Activated naive CD8-positive, alpha-beta T cell treated with anti-CD3 and anti-CD28 coated beads for 36 hours (primary cell): Measurements from ENCODE around the gene LIMS2. TPM values are rescaled to one million over a fixed set of nuclear protein-coding genes. Genes with fewer than 3 reads are reported as not detected.

ENCODE experiments used
- DNase-seq: peaks from one replicate; pipeline ENCODE4 v3.0.0; 2021
- H3K27ac Mint-ChIP-seq: one replicate; pipeline ENCODE4 v1.8.0; 2022; ENCODE audit warnings: mild to moderate bottlenecking, moderate library complexity, mixed read lengths
- H3K27me3 Mint-ChIP-seq: one replicate; pipeline ENCODE4 v1.8.0; 2022; ENCODE audit warnings: mild to moderate bottlenecking, mixed read lengths
- H3K36me3 Mint-ChIP-seq: one replicate; pipeline ENCODE4 v1.8.0; 2021; ENCODE audit warnings: mild to moderate bottlenecking, mixed read lengths
- H3K4me1 Mint-ChIP-seq: one replicate; pipeline ENCODE4 v1.8.0; 2021; ENCODE audit warnings: mixed read lengths
- H3K4me3 Mint-ChIP-seq: one replicate; pipeline ENCODE4 v1.8.0; 2022; ENCODE audit warnings: mild to moderate bottlenecking, moderate library complexity, mixed read lengths
- H3K9me3 Mint-ChIP-seq: one replicate; pipeline ENCODE4 v1.8.0; 2022; ENCODE audit warnings: mixed read lengths
- total RNA-seq, 2 experiments: library from RNA; stranded (reverse); gene quantifications; one replicate each; pipeline ENCODE4 v1.2.3, GENCODE V29; 2021

Gene LIMS2
- total RNA-seq, 2 experiments from 2014 or later = 14.6 to 15.8 TPM

DNA sequence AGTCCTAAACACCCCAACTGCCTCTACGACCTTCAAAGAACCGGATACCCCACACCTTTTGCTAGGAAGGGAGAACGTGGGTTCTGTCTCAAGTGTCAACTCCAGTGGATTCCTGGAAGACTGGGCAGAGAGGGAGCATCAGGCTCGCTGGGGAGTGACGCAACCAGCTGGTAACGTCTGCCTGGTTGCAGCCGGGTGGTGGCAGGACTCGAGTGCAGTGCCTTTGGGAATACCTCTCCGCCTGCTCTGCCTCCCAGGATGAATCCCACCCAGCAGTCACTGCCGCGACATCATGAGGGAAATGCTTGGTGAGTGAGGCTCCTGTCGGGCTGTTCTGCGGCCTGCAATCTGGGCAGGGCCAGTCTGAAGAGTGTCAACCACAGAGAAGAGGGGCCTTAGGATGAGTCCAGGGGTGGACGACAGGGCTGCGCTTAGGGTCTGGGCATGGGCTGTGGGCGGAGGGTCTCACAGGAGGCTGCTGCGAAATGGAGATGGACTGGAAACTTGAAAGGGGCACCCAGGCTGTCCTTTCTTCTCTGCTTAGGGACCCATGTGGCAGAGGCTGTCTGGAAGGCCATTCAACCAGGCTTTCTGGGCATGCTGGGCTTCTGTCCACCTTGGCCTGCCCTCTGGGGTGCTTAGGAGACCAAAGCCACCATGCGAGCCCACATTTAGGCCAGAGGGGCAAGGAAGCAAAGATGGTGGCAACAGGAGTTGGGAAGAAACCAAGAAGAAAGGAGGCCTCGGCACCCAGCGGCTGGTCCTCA, 16.5 kb downstream of the LIMS2 start:
- Mint-ChIP-seq H3K4me3 (no peak overlapping the region), H3K36me3 (no peaks in the 10 kb centered on the region), H3K27me3 (peaks cover 28% of the 10 kb centered on the region), H3K9me3 (no peaks in the 10 kb centered on the region), H3K27ac (no peak overlapping the region), H3K4me1 (peaks cover 3% of the 10 kb centered on the region)
- DNase-seq = no peak

DNA sequence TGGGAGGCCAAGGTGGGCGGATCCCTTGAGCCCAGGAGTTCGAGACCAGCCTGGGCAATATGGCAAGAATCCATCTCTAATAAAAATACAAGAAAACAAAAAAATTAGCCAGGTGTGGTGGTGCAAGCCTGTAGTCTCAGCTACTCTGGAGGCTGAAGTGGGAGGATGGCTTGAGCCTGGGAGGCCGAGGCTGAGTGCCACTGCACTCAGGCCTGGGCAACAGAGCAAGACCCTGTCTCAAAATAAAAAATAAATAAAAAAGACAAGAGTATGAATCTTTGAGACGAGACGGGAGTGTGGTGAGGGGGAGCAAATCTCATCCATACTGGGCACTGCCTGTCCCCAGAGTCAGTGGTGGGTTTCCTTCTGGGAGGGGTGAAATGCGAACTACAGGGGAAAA, 17.2 kb downstream of the LIMS2 start:
- DNase-seq = no peak
- no peak overlapping the region for H3K27ac Mint-ChIP-seq
- H3K36me3 Mint-ChIP-seq = no peaks in the 10 kb centered on the region
- no peak overlapping the region for H3K4me3 Mint-ChIP-seq
- peaks cover 21% of the 10 kb centered on the region for H3K27me3 Mint-ChIP-seq
- no peaks in the 10 kb centered on the region for H3K4me1 Mint-ChIP-seq
- H3K9me3 Mint-ChIP-seq = no peaks in the 10 kb centered on the region

DNA sequence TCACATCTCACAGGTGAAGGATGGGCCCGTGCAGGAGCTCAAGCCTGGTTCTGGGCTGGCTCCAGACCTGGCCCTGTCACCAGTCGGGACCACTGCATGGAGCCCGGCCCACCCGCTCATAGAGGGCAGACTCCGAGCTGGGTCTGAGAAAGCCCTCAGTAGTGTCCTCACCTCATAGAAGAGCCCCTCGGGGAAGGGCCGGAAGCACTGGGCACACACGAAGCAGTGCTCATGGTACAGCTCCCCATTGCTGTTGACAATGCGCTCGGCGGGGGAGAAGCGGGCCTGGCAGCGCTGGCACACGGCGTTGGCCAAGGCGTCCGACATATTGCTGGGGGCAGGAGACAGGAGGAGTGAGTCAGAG, 18.1 kb downstream of the LIMS2 start:
- Mint-ChIP-seq H3K36me3 (no peaks in the 10 kb centered on the region), H3K27me3 (peaks cover 14% of the 10 kb centered on the region), H3K4me3 (no peak overlapping the region), H3K4me1 (no peaks in the 10 kb centered on the region), H3K9me3 (no peaks in the 10 kb centered on the region), H3K27ac (no peak overlapping the region)
- no peak for DNase-seq

DNA sequence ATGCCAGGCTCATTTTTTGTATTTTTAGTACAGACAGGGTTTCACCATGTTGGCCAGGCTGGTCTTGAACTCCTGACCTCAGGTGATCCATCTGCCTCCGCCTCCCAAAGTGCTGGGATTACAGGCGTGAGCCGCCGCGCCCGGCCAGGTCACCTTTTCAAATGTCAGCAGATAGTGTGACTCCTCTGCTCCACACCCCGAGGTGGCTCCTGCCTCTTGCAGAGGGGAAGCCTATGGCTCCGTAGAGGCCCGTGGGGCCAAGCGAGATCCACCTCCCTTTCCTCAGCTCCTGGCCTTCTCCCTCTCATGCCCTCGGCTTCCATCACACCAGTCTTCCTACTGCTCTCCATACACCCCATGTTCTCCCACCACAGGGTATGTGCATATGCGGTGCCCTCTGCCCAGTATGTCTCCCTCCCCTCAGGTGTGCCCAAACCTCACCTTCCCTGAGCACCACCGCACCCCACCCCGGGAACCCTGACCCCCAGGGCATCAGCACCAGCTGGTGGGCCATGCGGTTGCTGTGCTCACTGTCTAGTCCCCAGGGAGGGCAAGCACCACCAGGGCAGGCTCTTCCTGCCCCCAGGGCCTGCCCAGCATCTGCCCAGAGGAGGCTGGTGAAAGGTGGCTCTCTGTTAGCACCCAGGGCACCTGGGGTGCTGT, 18.6 kb downstream of the LIMS2 start:
- Mint-ChIP-seq H3K36me3 (no peaks in the 10 kb centered on the region), H3K9me3 (no peaks in the 10 kb centered on the region), H3K4me1 (no peaks in the 10 kb centered on the region), H3K27me3 (peaks cover 11% of the 10 kb centered on the region), H3K27ac (no peak overlapping the region), H3K4me3 (no peak overlapping the region)
- no peak for DNase-seq

DNA sequence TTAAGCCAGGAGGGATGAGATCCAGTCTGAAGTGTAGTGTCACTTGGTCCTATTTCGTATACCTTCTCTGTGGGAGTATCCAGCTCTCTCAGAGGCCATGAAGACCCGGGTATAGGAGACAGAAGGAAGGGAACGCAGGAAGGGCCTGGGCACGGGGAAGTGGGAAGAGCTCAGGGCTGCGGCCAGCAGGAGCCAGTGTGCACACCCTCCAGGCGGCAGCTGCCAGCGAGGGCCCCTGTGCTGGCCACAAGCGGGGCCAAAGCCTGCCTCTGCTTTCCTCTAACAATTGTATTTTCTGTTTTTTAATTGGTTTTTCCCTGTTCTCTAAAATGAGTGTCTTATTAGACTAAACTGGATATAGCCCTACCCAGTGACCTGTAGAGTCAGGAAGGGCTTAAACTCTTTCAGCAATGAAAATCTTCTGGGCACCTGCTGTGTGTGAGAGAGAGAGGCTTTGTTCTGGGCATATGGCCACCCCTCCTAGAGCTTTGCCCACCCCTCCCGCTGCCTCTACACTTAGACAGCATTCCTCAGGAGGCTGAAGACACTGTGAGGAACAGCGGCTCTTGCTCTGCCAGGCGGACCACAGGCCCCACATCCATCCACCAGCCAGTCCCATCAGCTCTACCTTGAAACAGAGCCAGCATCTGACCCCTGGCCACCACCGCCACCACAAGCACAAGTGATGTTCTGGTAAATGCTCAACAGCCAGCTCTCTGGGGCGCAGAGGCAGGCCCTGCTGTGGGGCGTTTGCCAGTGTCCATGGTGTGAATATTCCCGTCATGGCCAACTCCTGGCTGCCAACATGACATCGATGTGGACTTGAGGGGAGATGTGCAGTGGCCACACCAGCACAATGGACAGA, 19.9 kb downstream of the LIMS2 start:
- H3K36me3 Mint-ChIP-seq = no peaks in the 10 kb centered on the region
- H3K27me3 Mint-ChIP-seq = peaks cover 6% of the 10 kb centered on the region
- no peak for DNase-seq
- no peaks in the 10 kb centered on the region for H3K4me1 Mint-ChIP-seq
- no peak overlapping the region for H3K4me3 Mint-ChIP-seq
- H3K27ac Mint-ChIP-seq = no peak overlapping the region
- H3K9me3 Mint-ChIP-seq = no peaks in the 10 kb centered on the region

DNA sequence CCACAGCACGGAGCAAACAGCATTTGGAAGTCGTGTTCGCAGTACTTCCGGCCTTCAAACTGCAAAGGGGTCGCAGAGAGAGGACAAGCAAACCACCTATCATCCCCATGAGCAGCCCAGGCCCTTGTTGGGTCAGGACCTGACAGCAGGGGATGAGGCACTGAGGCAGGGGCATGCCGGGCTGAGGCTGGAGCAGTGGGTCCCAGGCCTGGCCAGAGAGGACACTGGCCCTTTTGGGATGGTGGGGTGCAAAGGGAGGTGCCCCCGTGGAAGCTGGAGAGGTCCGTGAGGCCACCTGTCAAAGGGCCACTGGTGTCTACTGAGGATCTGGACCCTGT, 20.5 kb downstream of the LIMS2 start:
- no peaks in the 10 kb centered on the region for H3K9me3 Mint-ChIP-seq
- no peaks in the 10 kb centered on the region for H3K36me3 Mint-ChIP-seq
- no peak overlapping the region for H3K4me3 Mint-ChIP-seq
- peaks cover 1% of the 10 kb centered on the region for H3K27me3 Mint-ChIP-seq
- H3K27ac Mint-ChIP-seq = no peak overlapping the region
- no peak for DNase-seq
- peaks cover 1% of the 10 kb centered on the region for H3K4me1 Mint-ChIP-seq

DNA sequence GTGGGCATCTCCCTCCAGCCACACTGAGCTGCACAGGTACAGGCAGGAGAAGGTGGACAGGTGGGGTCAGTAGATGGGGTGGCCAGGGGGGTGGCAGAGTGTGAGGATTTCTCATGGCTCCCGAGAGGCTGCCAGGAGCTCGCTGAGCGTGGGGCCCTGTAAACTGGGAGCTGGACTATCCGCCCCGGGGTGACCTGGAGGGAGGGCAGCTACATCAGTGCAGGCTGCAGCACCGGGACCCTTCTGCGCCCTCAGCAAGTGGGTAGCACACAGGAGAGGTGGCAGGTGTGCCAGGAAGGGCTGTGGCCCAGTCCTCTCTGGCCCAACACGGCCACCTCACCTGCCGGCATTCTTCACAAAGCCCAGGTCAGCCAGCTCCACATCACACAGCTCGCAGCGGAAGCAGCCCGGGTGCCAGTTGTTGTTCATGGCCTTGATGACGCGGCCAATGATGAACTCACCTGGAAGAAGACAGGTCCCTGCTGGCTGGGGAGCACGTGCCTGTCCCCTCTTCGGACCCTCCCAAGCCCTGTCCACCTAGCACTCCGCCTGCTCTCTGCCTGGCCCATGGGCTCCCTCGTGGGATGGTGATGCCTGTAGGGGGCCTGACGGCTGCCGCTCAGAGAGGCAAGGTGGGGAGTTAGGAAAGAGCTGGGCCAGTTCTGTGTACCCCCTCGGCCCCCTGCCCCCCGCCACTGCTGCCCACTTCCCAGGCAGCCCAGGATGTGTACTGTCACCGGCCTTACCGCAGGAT, 21.1 kb downstream of the LIMS2 start:
- DNase-seq = no peak
- Mint-ChIP-seq H3K4me3 (no peak overlapping the region), H3K27me3 (no peaks in the 10 kb centered on the region), H3K9me3 (no peaks in the 10 kb centered on the region), H3K27ac (no peak overlapping the region), H3K36me3 (no peaks in the 10 kb centered on the region), H3K4me1 (peaks cover 5% of the 10 kb centered on the region)

DNA sequence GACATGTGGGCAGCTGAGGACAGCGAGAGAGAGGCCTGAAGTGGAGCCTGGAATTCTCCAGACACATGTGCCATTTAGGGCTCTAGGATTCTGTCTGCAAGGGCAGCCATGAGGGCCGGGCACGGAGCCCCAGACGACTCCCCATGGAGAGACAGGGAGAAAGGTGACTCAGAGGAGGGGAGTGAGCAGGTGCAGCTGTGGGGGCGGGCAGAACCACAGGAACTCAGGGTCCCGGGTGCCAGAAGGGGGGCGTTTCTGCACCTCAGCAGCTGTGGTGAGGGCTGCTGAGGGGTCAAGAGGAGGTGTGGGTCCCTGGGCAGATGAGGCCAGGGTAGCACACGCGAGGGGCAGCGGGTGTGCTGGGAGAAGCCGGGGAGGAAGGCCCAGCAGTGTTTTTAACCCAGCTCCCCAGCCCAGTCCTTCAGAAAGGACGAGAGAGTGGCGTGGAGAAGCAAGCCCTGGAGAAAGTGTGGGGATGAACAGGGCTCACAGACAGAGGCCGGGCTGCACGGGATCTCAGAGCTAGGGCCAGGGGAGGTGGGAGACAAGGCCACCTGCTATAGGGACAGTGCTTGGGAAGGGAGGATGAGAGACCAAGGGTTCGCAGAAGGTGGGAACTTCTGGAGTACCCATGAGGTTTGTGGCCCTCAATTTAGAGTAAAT, 21.8 kb downstream of the LIMS2 start:
- no peak overlapping the region for H3K4me3 Mint-ChIP-seq
- H3K27me3 Mint-ChIP-seq = no peaks in the 10 kb centered on the region
- DNase-seq = no peak
- peaks cover 5% of the 10 kb centered on the region for H3K4me1 Mint-ChIP-seq
- H3K36me3 Mint-ChIP-seq = no peaks in the 10 kb centered on the region
- peak overlapping the region; percentile 14 for H3K27ac Mint-ChIP-seq
- no peaks in the 10 kb centered on the region for H3K9me3 Mint-ChIP-seq

DNA sequence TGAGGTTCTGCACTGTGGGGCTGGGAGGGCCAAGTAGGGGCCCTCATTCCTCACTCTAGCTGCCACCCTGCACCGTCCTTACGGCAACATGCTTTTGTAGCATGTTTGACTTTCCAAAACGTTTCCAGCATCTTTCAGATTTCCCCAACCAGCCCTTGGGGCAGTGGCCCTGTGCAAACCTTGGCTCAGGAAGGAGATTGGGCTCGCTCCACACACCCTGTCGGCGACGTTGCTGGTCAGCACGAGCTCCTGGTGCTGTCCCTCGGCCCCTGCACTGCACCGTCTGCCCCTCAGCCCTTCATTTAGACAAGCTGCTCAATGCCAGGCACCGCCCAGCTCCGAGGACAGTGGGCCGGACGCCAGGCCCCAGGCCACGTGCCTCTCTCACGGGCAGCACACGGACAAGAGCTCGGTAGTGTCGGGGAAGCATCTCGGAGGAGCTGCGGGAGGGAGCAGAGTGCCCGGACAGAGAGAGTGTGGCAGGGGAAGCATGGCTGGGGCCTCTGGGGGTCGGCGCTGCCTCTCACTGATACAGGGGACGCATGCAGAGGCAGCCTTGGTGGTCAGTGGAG, 22.5 kb downstream of the LIMS2 start:
- Mint-ChIP-seq H3K4me1 (peaks cover 7% of the 10 kb centered on the region), H3K27me3 (no peaks in the 10 kb centered on the region), H3K4me3 (no peak overlapping the region), H3K9me3 (no peaks in the 10 kb centered on the region), H3K27ac (no peak overlapping the region), H3K36me3 (no peaks in the 10 kb centered on the region)
- no peak for DNase-seq

DNA sequence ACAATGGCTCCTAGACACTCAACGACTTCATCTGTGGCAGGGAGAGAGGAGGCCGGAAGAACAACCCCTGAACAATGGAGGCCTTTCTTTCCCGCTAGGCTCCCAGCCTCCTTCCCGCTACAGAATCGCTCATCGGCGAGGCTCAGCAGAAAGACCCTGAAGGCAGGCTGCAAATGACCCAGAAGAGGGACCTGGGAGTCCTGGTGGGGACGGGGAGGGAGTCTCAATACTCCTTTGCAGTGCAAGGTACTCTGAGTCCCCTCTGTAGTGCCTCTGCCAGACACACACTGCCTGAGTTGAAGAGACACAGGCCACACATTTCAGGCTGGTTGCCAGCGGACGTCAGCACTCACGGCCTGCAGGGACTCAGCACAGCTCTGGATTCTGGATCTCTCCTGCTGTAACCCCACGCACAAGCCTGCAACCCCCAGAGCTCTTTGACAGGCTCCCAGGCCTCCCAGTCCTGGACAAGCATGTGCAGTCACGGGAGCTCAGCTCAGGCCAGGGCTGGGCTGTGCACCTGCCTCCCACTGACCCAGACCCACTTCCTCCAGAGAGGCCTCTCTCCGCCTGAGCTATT, 23.3 kb downstream of the LIMS2 start:
- no peaks in the 10 kb centered on the region for H3K27me3 Mint-ChIP-seq
- no peak overlapping the region for H3K27ac Mint-ChIP-seq
- DNase-seq = no peak
- H3K9me3 Mint-ChIP-seq = no peaks in the 10 kb centered on the region
- H3K4me1 Mint-ChIP-seq = peaks cover 11% of the 10 kb centered on the region
- no peak overlapping the region for H3K4me3 Mint-ChIP-seq
- H3K36me3 Mint-ChIP-seq = no peaks in the 10 kb centered on the region

DNA sequence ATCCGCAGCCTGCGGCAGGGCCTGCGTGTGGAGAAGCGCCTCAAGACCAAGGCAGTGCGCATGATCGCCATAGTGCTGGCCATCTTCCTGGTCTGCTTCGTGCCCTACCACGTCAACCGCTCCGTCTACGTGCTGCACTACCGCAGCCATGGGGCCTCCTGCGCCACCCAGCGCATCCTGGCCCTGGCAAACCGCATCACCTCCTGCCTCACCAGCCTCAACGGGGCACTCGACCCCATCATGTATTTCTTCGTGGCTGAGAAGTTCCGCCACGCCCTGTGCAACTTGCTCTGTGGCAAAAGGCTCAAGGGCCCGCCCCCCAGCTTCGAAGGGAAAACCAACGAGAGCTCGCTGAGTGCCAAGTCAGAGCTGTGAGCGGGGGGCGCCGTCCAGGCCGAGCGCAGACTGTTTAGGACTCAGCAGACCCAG, 23.9 kb downstream of the LIMS2 start:
- H3K4me3 Mint-ChIP-seq = no peak overlapping the region
- H3K27me3 Mint-ChIP-seq = no peaks in the 10 kb centered on the region
- H3K4me1 Mint-ChIP-seq = peaks cover 13% of the 10 kb centered on the region
- no peaks in the 10 kb centered on the region for H3K9me3 Mint-ChIP-seq
- no peaks in the 10 kb centered on the region for H3K36me3 Mint-ChIP-seq
- no peak overlapping the region for H3K27ac Mint-ChIP-seq
- DNase-seq = no peak

DNA sequence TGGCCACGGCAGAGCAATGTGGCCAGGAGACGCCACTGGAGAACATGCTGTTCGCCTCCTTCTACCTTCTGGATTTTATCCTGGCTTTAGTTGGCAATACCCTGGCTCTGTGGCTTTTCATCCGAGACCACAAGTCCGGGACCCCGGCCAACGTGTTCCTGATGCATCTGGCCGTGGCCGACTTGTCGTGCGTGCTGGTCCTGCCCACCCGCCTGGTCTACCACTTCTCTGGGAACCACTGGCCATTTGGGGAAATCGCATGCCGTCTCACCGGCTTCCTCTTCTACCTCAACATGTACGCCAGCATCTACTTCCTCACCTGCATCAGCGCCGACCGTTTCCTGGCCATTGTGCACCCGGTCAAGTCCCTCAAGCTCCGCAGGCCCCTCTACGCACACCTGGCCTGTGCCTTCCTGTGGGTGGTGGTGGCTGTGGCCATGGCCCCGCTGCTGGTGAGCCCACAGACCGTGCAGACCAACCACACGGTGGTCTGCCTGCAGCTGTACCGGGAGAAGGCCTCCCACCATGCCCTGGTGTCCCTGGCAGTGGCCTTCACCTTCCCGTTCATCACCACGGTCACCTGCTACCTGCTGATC, 24.4 kb downstream of the LIMS2 start:
- H3K4me1 Mint-ChIP-seq = peaks cover 15% of the 10 kb centered on the region
- DNase-seq = no peak
- H3K36me3 Mint-ChIP-seq = no peaks in the 10 kb centered on the region
- H3K4me3 Mint-ChIP-seq = no peak overlapping the region
- no peaks in the 10 kb centered on the region for H3K9me3 Mint-ChIP-seq
- H3K27me3 Mint-ChIP-seq = no peaks in the 10 kb centered on the region
- H3K27ac Mint-ChIP-seq = no peak overlapping the region

DNA sequence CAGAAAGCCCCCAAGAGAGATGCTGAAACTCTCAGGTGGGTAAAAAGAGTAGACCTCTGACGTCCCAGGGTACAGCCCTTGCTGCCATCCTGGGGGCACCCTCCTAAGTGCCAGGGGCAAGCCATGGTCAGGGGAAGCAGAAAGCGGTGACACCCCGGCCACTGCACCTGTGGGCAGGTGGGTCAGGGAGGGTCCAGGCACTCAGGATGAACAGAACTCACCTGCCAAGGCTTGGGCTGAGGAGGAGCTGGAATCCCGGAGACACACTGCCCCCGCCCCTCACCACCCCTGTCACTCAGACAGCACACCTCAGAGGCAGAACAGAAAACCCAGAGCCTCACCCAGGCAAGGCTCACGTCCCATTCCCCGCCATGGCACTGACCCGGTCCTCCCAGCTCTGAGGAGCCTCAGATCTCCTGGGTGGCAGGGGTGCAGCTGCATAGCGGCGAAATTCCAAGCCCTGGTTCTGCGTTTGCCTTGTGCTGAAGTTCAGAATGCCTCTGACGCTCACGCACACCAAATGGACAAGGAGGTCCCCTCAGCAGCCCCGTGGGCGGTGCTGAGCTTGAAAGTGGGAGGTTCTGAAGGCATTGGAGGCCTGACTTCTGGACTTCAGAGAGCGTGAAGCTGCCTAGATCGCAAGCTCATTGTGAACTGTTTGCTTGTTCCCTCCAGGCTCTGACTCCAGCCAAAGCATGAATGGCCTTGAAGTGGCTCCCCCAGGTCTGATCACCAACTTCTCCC, 25.1 kb downstream of the LIMS2 start:
- H3K36me3 Mint-ChIP-seq = no peaks in the 10 kb centered on the region
- H3K27ac Mint-ChIP-seq = no peak overlapping the region
- no peaks in the 10 kb centered on the region for H3K27me3 Mint-ChIP-seq
- no peaks in the 10 kb centered on the region for H3K9me3 Mint-ChIP-seq
- peaks cover 15% of the 10 kb centered on the region for H3K4me1 Mint-ChIP-seq
- DNase-seq = no peak
- no peak overlapping the region for H3K4me3 Mint-ChIP-seq
